GM10248 (cell line): ENCODE results near the gene ROCK1.

ENCODE experiments used
- CTCF ChIA-PET: fragments of 300-600 bp; sonication (Branson Sonifier 250); formaldehyde crosslinking; extraction: SDS; loops from one replicate; lab custom pipeline; 2021; ENCODE audit warnings: antibody characterized with exemption; lab: Yijun Ruan, JAX
- POLR2A ChIA-PET: fragments of 350-650 bp; sonication (Branson Sonifier 250); formaldehyde crosslinking; extraction: SDS; loops from one replicate; lab custom pipeline; 2020; ENCODE audit warnings: antibody characterized with exemption; lab: Yijun Ruan, JAX
- DNase-seq: peaks from one replicate; pipeline ENCODE4 v3.0.0; 2012; ENCODE audit errors: extremely low spot score
- TF ChIP-seq, protein P1 (sequence below): IDR thresholded peaks from 2 replicates; pipeline ENCODE4 v1.5.1; 2012; ENCODE audit warnings: mild to moderate bottlenecking, low read depth; ENCODE audit errors: extremely low read depth, missing control alignments, control extremely low read depth

ROCK1 gene

DNA sequence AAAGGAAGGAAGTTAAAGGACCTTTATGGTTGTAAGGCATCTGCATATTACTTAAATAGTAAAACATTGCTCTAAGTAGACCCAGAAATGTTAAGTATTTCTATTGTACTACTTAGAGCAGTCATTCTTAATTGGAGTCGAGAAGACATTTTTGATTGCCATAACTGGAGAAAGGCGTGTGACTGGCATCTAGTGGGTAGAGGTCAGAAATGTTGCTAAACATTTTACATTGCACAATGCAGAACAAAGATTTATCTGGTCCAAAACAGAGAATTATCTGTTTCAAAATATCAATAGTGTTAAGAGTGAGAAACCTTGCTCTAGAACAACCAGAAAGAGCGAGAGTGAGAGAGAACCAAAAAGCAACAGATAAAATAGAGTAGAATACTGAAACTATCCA is 23.3 kb upstream of the ROCK1 start:
- TF ChIP-seq, protein P1, sequence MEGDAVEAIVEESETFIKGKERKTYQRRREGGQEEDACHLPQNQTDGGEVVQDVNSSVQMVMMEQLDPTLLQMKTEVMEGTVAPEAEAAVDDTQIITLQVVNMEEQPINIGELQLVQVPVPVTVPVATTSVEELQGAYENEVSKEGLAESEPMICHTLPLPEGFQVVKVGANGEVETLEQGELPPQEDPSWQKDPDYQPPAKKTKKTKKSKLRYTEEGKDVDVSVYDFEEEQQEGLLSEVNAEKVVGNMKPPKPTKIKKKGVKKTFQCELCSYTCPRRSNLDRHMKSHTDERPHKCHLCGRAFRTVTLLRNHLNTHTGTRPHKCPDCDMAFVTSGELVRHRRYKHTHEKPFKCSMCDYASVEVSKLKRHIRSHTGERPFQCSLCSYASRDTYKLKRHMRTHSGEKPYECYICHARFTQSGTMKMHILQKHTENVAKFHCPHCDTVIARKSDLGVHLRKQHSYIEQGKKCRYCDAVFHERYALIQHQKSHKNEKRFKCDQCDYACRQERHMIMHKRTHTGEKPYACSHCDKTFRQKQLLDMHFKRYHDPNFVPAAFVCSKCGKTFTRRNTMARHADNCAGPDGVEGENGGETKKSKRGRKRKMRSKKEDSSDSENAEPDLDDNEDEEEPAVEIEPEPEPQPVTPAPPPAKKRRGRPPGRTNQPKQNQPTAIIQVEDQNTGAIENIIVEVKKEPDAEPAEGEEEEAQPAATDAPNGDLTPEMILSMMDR, result peak; percentile 17
- CTCF ChIA-PET, result no interaction called here
- POLR2A ChIA-PET, result no interaction called here
- DNase-seq, result no peak

DNA sequence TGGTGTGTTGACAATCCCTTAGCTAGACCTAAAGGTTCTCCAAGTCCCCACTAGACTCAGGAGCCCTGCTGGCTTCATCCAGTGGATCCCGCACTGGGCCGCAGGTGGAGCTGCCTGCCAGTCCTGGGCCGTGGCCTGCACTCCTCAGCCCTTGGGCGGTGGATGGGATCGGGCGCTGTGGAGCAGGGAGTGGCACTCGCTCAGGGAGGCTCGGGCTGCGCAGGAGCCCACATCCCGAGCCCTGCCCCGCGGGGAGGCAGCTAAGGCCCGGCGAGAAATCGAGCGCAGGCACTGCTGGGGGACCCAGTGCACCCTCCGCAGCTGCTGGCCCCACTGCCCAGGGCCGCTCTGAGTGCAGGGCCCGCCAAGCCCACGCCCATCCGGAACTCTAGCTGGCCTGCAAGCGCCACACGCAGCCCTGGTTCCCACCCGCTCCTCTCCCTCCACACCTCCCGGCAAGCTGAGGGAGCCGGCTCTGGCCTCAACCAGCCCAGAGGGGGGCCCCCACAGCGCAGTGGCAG is 20.8 kb upstream of the ROCK1 start:
- ChIA-PET POLR2A (no interaction called here), CTCF (interaction anchor here (1.1 kb wide), 1 partner anchor 17 kb away, joined by 5 read pairs; no protein-coding TSS in a partner anchor)
- DNase-seq, result no peak
- TF ChIP-seq, protein P1, result no peak

DNA sequence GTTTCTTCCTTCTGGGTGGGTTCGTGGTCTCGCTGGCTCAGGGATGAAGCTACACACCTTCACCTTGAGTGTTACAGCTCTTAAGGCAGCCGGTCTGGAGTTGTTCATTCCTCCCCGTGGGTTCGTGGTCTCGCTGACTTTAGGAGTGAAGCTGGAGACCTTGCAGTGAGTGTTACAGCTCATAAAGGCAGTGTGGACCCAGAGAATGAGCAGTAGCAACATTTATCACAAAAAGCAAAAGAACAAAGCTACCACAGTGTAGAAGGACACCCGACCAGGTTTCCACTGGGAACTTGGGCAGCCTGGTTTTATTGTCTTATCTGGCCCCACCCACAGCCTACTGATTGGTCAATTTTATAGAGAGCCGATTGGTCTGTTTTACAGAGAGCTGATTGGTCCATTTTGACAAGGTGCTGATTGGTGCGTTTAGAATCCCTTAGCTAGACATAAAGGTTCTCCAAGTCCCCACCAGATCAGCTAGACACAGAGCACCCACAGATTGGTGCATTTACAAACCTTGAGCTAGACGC is 20.1 kb upstream of the ROCK1 start:
- TF ChIP-seq, protein P1, result no peak
- no peak for DNase-seq
- ChIA-PET POLR2A (no interaction called here), CTCF (interaction anchor here (1.1 kb wide), 1 partner anchor 16 kb away, joined by 5 read pairs; no protein-coding TSS in a partner anchor)

DNA sequence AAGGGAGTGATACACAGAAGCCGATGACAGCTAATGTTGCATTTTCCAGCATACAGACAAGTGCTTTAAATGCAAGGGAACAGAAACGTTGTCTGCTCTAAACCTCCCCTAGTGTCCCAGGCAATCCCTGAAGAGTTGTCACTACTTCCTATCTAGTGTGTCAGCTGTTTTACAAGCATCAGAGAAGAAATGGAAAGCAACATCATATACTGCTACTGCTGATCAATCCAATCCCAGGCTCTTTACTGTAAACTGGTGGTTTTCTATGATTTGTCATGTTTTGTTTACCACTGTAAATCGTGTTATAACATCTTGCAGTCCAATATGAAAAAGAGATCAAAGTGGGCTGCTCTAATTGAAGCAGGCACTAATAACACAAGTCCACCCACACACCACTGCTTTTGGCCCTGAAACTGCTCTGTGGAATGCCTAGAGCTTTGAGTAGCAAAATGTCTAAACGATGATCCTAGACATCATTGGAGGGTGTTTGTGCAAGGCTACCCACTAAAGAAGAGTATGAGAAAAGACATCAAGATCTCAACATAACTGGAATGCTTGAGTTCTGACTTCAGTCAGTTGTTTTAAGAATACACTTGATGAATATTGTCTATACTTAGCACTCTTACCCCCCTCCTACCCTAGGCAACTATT is 18.1 kb upstream of the ROCK1 start:
- ChIA-PET POLR2A (no interaction called here), CTCF (interaction anchor here (1.3 kb wide), 1 partner anchor 12 kb away, joined by 4 read pairs; no protein-coding TSS in a partner anchor)
- TF ChIP-seq, protein P1, result no peak
- no peak for DNase-seq

DNA sequence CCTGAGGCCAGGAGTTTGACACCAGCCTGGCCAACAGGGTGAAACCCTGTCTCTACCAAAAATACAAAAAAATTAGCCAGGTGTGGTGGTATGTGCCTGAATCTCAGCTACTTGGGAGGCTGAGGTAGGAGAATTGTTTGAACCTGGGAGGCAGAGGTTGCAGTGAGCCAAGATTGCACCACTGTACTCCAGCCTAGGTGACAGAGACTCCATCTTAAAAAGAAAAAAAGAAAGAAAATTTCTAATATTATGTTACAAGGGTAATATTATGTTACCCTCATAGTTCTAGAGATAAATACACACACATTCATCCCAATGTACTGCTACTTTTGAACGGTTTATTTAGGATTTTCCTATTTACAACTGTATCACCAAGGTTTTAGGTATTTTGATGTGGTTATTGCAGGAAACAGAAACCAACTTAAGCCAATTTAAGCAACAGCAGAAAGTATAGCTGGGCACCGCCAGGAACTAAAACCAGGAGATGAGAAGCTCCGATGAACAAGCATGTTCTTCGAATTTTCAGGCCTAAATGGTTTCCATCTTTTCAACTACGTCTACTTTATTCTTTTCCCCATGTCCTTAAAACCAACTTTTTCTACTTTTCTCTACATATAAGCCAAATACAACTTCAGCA is 11.8 kb upstream of the ROCK1 start:
- ChIA-PET CTCF (interaction anchor here (2.0 kb wide), 1 partner anchor 12 kb away, joined by 8 read pairs; the partner anchor contains the start of gene ROCK1), POLR2A (no interaction called here)
- TF ChIP-seq, protein P1, result no peak
- no peak for DNase-seq

DNA sequence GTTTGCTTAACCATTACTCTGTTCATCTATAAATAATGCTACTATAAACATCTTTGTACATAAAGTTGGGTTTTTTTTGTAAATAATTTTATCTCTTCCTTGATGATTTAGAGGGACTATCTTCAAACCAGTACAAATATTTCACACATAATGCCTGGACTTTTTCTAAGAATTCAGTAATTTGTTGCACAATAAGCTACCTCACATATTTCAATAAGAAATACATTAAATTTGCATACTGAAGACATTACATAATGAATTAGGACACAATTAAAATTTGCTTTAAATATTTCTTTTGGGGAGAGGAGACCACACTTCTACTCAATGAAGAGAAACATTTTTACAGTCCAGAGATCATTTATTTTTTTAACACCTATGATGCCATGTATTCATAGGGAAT is 7.2 kb upstream of the ROCK1 start:
- POLR2A ChIA-PET, result no interaction called here
- CTCF ChIA-PET, result no interaction called here
- no peak for DNase-seq

More for the DNA sequence above, 7.2 kb upstream of the ROCK1 start:
- TF ChIP-seq, protein P1, result no peak
